ENCODE data around the gene TOP3B.

Gene TOP3B

DNA sequence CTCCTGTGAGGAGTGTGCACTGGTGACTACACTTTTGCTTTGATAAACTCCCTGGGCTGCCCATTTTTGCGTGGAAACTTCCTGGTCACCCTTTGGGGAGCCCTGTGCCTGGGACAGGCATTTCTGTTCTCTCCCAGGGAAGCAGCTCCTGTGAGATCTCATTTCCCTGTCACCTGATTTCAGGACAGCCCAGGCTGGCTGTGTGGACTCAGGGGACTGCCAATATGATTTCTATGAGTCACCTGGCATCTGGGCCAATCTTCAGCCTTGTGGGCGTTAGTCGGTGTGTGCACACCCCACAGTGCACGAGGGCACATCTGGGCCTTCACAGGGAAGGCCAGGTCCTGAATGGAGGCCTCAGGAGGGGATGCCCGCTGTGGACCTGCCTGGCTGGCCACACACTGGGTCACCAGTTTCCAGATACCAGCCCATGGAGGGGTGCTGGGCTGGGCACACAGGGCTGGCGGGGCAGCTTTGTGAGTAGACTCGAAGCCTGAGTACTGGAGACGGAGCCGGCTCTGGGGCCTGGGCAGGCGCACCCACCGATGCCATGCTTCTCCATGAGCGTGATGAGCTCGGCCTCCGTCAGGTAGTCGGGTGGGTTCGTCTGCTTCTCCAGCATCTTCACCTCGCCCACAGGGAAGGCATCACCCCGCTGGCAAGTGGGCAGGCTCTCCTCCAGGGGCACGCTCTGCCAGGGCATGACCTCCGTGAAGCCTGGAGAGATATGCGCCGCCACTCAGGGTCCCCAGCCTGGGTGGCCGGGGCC, 20.5 kb downstream of the TOP3B start:
- DNase-seq (ENCODE audit: extremely low spot score): no peak
- ChIA-PET POLR2A (no interaction called here), CTCF (interaction anchor here (1.0 to 2.2 kb wide), 5 partner anchors 10 to 315 kb away, joined by 3 to 12 read pairs (median 7); partner anchors contain the start of gene PPM1F)
- TF ChIP-seq CTCF (IDR thresholded peaks at IDR 0.05; ENCODE audit: control extremely low read depth, extremely low read depth, low read depth, missing control alignments): no peak

DNA sequence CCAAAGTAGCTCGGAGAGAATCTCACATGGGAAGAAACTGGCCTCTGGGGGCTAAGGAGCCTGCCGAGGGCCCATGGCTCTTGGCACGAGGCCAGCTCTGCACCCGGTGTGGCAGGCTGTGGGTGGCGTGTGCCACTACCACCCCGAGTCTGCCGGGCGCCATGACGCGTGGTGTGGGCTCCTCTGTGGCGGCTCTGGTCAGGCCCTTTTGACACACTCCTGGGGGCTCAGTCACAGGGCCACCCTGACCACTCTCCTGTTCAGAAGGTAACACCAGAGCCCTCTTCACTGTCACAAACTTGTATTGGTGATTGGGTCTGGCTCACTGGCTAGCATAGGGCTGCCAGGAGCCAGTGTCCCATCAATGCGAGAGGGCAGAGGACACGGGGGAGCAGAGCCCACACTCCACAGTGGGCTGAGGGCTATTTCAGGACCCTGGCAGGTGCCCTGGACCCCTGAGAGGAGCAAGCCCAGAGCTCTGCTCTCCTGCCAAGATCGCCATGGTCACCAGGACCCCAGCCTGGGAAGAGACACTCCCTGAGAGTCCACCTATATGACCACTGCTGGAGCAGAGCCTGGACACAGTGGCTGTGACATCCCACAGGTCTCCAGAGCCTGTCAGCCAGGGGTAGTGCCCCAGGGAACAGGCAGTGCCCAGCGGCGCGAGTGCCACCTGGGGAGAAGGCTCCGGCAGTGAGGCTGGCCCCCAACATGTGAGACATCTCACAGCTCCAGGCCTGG, 21.3 kb downstream of the TOP3B start:
- ChIA-PET POLR2A (no interaction called here), CTCF (interaction anchor here (1.4 to 1.9 kb wide), 3 partner anchors 9 to 23 kb away, joined by 6 to 11 read pairs (median 7); partner anchors contain the start of gene PPM1F)
- TF ChIP-seq CTCF (IDR thresholded peaks at IDR 0.05; ENCODE audit: control extremely low read depth, extremely low read depth, low read depth, missing control alignments): no peak
- no peak for DNase-seq (ENCODE audit: extremely low spot score)

- no peak for DNase-seq (ENCODE audit: extremely low spot score)
- CTCF ChIA-PET: interaction anchor here (1.4 to 1.6 kb wide), 3 partner anchors 12 to 23 kb away, joined by 6 to 8 read pairs (median 7); no protein-coding TSS in a partner anchor
- TF ChIP-seq CTCF (IDR thresholded peaks at IDR 0.05; ENCODE audit: control extremely low read depth, extremely low read depth, low read depth, missing control alignments): no peak
- POLR2A ChIA-PET: no interaction called here
Measured at GRCh38 chr22:21960200-21961126, 22.1 kb downstream of the TOP3B start.

GRCh38 chr22:21959274-21960074, 23.1 kb downstream of the TOP3B start:
- no peak for TF ChIP-seq CTCF (IDR thresholded peaks at IDR 0.05; ENCODE audit: control extremely low read depth, extremely low read depth, low read depth, missing control alignments)
- no peak for DNase-seq (ENCODE audit: extremely low spot score)
- ChIA-PET POLR2A (no interaction called here), CTCF (interaction anchor here (1.4 to 1.8 kb wide), 2 partner anchors 13 to 22 kb away, joined by 5 to 8 read pairs; no protein-coding TSS in a partner anchor)

DNA sequence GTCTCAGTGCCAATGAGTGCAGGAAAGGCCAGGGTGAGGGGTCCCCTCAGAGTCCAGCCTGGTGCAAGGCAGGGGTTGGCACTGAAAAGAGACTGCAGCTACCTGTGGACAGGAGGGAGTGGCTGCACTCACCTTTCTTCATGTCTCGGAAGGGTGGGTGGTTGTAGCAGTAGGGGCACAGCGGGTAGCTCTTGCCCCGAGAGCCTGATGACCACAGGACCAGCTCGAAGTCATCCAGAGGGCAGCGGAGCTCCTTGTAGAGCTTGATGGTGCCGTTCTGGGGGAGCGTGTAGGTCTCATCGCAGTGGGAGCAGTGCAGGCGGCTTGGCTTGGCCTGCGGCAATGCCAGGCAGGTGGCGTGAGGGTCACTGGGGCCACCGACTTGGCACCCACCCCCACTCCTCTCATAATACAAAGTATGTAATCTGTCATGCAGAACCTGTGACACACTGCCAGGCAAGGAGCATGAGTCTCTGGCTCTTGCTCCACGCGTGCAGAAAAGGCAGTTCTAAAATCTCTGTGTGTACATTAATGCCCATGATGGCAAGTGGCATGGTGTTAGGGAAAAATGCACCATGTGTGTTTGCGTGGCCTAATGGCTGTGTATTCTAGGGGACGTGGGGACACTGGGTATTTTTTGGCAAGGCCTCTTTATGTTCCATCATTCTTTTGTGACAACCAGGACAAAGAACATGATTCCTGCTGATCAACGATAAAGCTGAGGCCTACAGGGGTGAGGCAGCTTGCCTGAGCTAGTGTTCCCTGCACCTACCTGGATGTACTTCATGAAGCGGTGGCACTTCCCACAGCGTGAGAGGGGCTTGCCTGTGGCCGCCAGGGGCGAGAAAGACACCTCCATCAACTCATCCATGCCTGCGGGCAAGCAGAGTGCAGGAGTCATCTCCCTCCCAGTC, 24.0 kb downstream of the TOP3B start:
- ChIA-PET POLR2A (no interaction called here), CTCF (interaction anchor here (1.4 to 1.8 kb wide), 2 partner anchors 14 to 21 kb away, joined by 5 to 8 read pairs; no protein-coding TSS in a partner anchor)
- TF ChIP-seq CTCF (IDR thresholded peaks at IDR 0.05; ENCODE audit: control extremely low read depth, extremely low read depth, low read depth, missing control alignments): no peak
- no peak for DNase-seq (ENCODE audit: extremely low spot score)

All from GM10248 (cell line).